HPDE6-E6E7 (cell line): ENCODE data around the gene EMILIN1.
A peak's percentile ranks its signal among the peaks of the same experiment; 100 is the strongest.
"Not testable (repeated sequence)": the region's sequence is repeated elsewhere in the genome, so short reads cannot be mapped to it uniquely, and the experiment has no call there.

Experiments used
- DNase-seq: peaks from one replicate; pipeline ENCODE4 v3.0.0; 2011; ENCODE audit warnings: missing footprints; ENCODE audit errors: extremely low spot score

Gene EMILIN1

DNA sequence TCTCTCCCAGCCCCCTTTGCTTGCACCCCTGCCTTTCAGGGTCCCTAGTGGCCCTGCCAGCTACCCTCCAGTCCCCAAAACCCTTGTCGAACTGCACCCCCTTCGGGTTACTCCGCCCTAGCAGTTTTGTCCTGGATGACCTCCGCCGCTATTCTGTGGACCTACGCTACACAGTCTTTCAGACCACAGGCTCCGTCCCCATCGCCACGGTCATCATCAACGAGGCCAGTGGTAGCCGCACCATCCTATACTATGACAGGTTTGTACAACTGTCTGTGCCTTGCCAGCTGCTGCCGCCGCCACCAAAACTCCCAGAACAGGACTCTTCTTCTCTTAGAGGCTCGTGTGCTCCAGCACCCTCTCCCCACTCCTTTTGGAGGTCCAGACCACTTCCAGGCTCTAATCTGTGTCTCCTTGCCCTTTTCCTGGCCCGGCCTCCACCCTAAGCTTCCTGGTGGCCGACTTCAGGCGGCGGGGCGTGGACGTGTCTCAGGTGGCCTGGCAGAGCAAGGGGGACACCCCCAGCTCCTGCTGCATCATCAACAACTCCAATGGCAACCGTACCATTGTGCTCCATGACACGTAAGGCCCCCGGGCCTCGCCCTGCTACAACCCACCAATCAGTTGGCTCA, 16.1 kb downstream of the EMILIN1 start:
- DNase-seq, result no peak

GRCh38 chr2:27095427-27095744, 17.0 kb downstream of the EMILIN1 start:
- DNase-seq, result no peak

GRCh38 chr2:27095745-27096651, 17.6 kb downstream of the EMILIN1 start:
- DNase-seq, result peak; percentile 69

- DNase-seq, result no peak
These were observed 18.4 kb downstream of the EMILIN1 start for GRCh38 chr2:27096748-27097297.

GRCh38 chr2:27097341-27097740, 18.9 kb downstream of the EMILIN1 start:
- DNase-seq, result no peak

- DNase-seq, result no peak
These were observed 21.0 kb downstream of the EMILIN1 start for GRCh38 chr2:27099334-27099955.

- DNase-seq, result no peak
These were observed 21.6 kb downstream of the EMILIN1 start for GRCh38 chr2:27100036-27100435.

- no peak for DNase-seq
These were observed 23.9 kb downstream of the EMILIN1 start for GRCh38 chr2:27102329-27102728.

- DNase-seq, result no peak
These were observed 27.6 kb downstream of the EMILIN1 start for GRCh38 chr2:27105981-27106380.

DNA sequence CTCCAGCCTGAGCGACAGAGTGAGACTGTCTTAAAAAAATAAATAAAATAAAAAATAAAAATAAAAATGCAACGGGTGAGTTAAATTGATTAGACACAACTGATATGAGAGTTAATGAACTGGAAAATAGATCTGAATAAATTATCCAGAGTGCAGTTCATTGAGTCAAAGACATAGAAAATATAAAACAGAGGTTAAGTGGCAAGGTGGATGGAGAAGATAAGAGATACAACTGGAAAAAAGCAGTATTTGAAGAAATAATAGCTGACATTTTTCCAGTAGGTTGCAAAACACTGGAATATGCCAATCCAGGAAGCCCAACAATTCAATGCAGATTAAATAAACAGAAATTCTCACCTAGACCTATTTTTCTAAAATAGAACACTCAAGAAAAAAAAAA, 29.8 kb downstream of the EMILIN1 start:
- DNase-seq, result no peak

DNA sequence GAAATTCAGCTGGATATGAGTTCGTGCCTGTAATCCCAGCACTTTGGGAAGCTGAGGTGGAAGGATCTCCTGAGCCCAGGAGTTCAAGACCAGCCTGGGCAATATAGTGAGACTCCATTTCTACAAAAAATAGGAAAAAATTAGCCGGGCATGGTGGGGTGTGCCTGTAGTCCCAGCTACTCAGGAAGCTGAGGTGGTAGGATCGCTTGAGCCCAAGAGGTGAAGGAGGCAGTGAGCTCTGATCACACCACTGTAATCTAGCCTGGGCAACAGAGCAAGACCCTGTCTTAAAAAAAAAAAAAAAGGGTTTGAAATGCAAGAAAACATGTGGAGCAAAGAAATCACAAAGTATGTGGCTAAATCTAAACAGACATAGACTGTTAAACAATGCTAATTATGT, 30.7 kb downstream of the EMILIN1 start:
- no peak for DNase-seq

DNA sequence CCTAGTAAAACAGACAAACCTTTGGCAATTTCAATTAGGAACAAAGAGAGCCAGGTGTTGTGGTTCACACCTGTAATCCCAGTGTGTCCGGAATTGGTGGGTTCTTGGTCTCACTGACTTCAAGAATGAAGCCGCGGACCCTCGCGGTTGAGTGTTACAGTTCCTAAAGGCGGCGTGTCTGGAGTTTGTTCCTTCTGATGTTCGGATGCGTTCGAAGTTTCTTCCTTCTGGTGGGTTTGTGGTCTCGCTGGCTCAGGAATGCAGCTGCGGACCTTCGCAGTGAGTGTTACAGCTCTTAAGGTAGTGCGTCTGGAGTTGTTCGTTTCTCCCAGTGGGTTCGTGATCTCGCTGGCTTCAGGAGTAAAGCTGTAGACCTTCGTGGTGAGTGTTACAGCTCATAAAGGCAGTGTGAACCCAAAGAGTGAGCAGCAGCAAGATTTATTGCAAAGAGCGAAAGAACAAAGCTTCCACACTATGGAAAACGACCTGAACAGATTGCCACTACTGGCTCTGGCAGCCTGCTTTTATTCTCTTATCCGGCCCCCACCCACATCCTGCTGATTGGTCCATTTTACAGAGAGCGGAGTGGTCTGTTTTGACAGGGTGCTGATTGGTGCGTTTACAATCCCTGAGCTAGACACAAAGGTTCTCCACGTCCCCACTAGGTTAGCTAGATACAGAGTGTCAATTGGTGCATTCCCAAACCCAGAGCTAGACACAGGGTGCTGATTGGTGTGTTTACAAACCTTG, 32.4 kb downstream of the EMILIN1 start:
- not testable (repeated sequence) for DNase-seq

- DNase-seq, result not testable (repeated sequence)
These were observed 33.1 kb downstream of the EMILIN1 start for GRCh38 chr2:27111392-27112078.

DNA sequence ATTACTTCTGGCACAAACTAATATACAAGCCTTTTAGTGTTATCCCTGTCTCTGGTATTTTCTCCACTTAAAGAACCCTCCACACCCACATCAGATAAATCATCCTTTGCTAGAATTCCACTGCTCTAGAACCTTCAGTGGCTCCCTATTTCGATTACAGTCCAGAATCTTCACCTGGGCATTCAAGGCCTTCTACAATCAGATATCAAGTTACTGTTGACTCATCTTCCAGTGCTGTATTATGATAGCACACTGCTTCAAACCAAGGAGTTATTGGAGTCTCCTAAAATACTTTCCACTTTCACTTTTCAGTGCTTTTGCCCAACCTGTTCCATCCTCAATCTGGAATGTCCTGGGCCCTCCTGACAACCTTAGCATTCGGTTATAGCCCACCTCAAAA, 37.1 kb downstream of the EMILIN1 start:
- no peak for DNase-seq

DNA sequence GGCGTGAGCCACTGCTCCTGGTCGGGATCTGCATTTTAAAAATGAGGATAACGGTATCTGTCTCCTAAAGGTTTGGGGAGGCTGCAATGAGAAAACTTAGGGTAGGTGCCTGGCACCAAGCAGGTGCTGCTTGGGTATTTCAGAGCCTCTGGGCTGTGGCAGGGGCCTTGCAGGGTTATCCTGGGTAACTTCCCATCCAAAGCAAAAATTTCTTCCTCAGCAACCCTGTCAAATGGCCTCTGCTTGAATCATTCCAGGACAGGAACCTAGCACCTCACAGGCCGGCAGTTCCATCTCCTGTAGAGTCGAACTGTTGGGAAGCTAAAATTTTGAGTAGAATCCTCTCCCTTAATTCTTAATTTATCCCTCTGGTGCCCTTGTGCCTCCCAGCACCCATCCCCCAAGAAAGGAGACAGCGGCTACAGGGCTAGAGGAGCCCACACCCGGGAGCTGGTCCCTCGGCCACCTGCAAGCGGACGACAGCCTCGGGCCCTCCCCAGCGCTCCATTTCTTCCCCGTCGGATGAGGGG, 39.6 kb downstream of the EMILIN1 start:
- DNase-seq, result no peak

DNA sequence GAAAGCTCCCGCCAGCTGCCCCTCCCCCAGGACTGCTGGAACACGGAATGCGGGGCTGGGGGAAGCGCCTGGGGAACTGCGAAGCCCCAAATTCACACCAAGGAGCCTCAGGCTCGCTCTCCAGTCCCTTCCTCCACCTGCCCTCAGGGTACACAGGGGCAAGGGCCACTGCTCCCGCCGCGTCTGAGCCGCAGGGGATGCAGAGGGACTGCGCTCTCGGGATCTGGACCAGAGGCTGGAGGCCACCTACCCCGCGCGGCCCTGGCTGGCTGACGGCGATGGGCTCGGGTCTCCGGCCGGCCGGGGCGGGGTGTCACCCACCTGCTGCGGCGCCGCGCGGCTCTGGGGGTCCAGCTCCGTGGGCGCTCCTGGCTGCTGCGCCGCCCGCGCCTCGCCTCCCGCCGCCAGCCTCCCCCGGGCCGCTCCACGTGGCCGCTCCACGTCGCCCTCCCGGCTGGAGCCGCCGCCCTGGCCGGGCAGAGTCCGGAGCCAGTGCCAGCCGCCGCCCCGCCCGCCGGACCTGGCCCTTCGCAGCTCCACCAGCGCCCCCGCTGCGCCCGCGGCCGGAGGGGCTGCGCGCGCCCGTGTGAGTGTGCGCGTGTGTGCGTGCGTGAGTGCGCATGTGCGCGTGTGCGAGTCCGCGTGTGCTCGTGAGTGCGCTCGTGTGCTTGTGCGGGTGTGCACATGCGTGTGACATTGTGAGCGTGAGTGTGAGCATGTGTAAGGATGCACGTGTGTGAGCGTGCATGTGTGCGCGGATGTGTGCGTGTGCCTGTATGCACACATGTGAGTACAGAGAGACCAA, 40.3 kb downstream of the EMILIN1 start, which contains the start of gene CGREF1:
CGREF1 (minus strand) TSS at position 604 of the 805 bp plus-strand sequence. CDS start 14,762 bp downstream, outside the sequence.
- no peak for DNase-seq

- DNase-seq, result not testable (repeated sequence)
These were observed 40.9 kb downstream of the EMILIN1 start for GRCh38 chr2:27119330-27119670.

- DNase-seq, result no peak
These were observed 43.5 kb downstream of the EMILIN1 start for GRCh38 chr2:27121906-27122305.

GRCh38 chr2:27122791-27123190, 44.4 kb downstream of the EMILIN1 start:
- DNase-seq, result no peak
